Esophagus squamous epithelium (tissue), 5 donors: ENCODE measurements around the gene AFF4. TPM values are rescaled to one million over a fixed set of nuclear protein-coding genes. Genes with fewer than 3 reads are reported as not detected.

Experiments used
- DNase-seq: peaks from one replicate; lab custom pipeline; 2025; lab: John Stamatoyannopoulos, UW
- H3K27ac ChIP-seq, 4 donors: fragments of 200-600 bp; sonication (generic); one replicate each; pipeline ENCODE4 v1.5.1; 2016 to 2019; ENCODE audit warnings: mild to moderate bottlenecking in 1 of 4
- H3K27me3 ChIP-seq, 4 donors: fragments of 200-600 bp; sonication (generic); 1 replicate in 3 of 4; 2 replicates in 1 of 4; pipeline versions ENCODE4 v1.5.1 to v1.6.0; 2017 to 2021; ENCODE audit warnings: antibody characterized with exemption in 1 of 4
- H3K36me3 ChIP-seq, 3 donors: fragments of 200-600 bp; sonication (generic); one replicate each; pipeline ENCODE4 v1.5.1; 2016 to 2019
- H3K4me1 ChIP-seq, 3 donors: fragments of 200-600 bp; sonication (generic); one replicate each; pipeline ENCODE4 v1.5.1; 2017 to 2019
- H3K4me3 ChIP-seq, 4 donors: fragments of 200-600 bp; sonication (generic); 1 replicate in 3 of 4; 2 replicates in 1 of 4; pipeline ENCODE4 v1.5.1; 2016 to 2019; ENCODE audit warnings: mild to moderate bottlenecking in 2 of 4, moderate library complexity in 1 of 4
- H3K9me3 ChIP-seq, 3 donors: fragments of 200-600 bp; sonication (generic); one replicate each; pipeline ENCODE4 v1.5.1; 2016 to 2019
- POLR2A ChIP-seq, 4 donors: fragments of 450-650 bp; IDR thresholded peaks; one replicate each; pipeline ENCODE4 v1.6.1; 2017; ENCODE audit warnings: antibody characterized with exemption in 4 of 4, mild to moderate bottlenecking in 4 of 4, moderate library complexity in 3 of 4
- WGBS, 2 donors: methylation state at CpG; one replicate each; pipeline ENCODE4 v1.1.5; 2018; 5-methylcytosine and 5-hydroxymethylcytosine counted together
- intact Hi-C: fragments of 100-400 bp; cut with DNase I; formaldehyde crosslinking; loops from one replicate; pipeline ENCODE4 v1.15.0; 2022
- total RNA-seq, 4 donors: library from RNA; depleted of rRNA; stranded (reverse); fragments of >200 nt; gene quantifications; one replicate each; pipeline ENCODE4 v1.1.0, GENCODE V29; 2016
- TF ChIP-seq, protein P1 (sequence below), 6 experiments: fragments of 450-650 bp in 4 of 6; fragments of 200-600 bp in 2 of 6; sonication (generic) in 2 of 6; IDR thresholded peaks; one replicate each; pipeline ENCODE4 v1.5.1; 2016 to 2019; ENCODE audit warnings: antibody characterized with exemption in 6 of 6, mild to moderate bottlenecking in 4 of 6, moderate library complexity in 4 of 6
- donor health status: DM: yes; HTN: yes; CAD: no.

Gene AFF4
- total RNA-seq, 4 donors from 2014 or later: 35.1 to 69.2 (median 64.0) TPM

DNA sequence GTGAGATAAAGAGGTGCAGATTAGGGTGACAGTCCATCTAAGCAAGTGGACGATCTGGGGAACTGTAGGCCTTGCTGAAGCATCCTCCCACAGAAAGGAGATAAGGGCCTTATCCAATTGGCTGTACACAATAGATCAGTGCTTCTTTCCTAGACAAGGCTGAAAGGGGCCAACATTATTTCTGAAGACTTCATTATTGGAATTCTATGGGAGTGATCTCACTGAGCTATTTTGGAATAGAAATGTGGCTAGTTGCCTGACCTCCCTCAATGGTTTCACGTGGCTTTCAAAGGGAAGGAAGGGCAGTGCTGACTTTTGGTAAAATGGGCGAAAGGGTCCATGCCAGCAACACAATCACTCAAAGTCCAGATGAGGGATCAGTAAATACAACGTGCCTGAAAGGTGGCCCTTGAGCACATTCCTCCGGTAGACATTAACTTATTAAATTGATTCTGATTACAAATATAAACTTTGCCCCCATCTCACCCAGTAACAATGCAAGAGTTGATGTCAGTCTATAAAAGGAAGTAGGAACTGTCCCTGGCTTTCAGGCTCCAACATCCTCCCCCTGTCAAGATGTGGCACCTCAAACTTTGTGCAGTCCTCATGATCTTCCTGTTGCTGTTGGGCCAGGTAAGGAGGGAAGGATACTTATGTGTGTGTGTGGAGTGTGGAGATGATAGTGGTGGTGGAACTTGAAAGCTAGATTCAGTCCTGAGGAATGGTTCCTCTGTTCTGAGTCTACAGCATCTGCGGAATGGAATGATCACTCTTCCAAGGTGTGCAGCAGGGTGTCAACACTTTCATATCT is 90.1 kb downstream of the AFF4 start, which contains the start of gene LEAP2:
Gene LEAP2 (plus strand): TSS at position 550 of the 811 bp plus-strand sequence. CDS start 27 bp downstream, at position 577.
- no peak within 1 kb of the TSS for H3K27ac ChIP-seq
- H3K9me3 ChIP-seq: no peaks in the 10 kb centered on the region
- intact Hi-C loops: loop anchor here (5.0 kb wide), 1 partner anchor 46 kb away; no protein-coding TSS in a partner anchor
- TF ChIP-seq, protein P1, sequence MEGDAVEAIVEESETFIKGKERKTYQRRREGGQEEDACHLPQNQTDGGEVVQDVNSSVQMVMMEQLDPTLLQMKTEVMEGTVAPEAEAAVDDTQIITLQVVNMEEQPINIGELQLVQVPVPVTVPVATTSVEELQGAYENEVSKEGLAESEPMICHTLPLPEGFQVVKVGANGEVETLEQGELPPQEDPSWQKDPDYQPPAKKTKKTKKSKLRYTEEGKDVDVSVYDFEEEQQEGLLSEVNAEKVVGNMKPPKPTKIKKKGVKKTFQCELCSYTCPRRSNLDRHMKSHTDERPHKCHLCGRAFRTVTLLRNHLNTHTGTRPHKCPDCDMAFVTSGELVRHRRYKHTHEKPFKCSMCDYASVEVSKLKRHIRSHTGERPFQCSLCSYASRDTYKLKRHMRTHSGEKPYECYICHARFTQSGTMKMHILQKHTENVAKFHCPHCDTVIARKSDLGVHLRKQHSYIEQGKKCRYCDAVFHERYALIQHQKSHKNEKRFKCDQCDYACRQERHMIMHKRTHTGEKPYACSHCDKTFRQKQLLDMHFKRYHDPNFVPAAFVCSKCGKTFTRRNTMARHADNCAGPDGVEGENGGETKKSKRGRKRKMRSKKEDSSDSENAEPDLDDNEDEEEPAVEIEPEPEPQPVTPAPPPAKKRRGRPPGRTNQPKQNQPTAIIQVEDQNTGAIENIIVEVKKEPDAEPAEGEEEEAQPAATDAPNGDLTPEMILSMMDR (IDR thresholded peaks at IDR 0.05): no peak
- TF ChIP-seq POLR2A (IDR thresholded peaks at IDR 0.05): no peak
- peaks cover 0 to 13% (median 0%) of the 10 kb centered on the region in 3 donors for H3K4me1 ChIP-seq
- no peak within 1 kb of the TSS for H3K4me3 ChIP-seq
- WGBS, 2 donors: 77 to 79% methylated on average over 6 of the region's 6 CpGs
- H3K36me3 ChIP-seq: peaks cover 0 to 92% (median 10%) of the 10 kb centered on the region in 3 donors
- no peak for DNase-seq
- H3K27me3 ChIP-seq: no peaks in the 10 kb centered on the region

- H3K4me1 ChIP-seq: peaks cover under 1 to 18% (median 4%) of the 10 kb centered on the region in 3 donors
- no peak overlapping the region for H3K4me3 ChIP-seq
- no peaks in the 10 kb centered on the region for H3K27me3 ChIP-seq
- intact Hi-C loops: loop anchor here (5.0 kb wide), 1 partner anchor 45 kb away; no protein-coding TSS in a partner anchor
- no peaks in the 10 kb centered on the region for H3K9me3 ChIP-seq
- TF ChIP-seq, protein P1 (IDR thresholded peaks at IDR 0.05): no peak
- TF ChIP-seq POLR2A (IDR thresholded peaks at IDR 0.05): no peak
- peaks cover 0 to 92% (median 10%) of the 10 kb centered on the region in 3 donors for H3K36me3 ChIP-seq
- no peak for DNase-seq
- no peak overlapping the region for H3K27ac ChIP-seq
- 100% methylated on average over 1 of the region's 1 CpG for WGBS, 2 donors
Measured at GRCh38 chr5:132872788-132873118, 90.7 kb downstream of the AFF4 start.

DNA sequence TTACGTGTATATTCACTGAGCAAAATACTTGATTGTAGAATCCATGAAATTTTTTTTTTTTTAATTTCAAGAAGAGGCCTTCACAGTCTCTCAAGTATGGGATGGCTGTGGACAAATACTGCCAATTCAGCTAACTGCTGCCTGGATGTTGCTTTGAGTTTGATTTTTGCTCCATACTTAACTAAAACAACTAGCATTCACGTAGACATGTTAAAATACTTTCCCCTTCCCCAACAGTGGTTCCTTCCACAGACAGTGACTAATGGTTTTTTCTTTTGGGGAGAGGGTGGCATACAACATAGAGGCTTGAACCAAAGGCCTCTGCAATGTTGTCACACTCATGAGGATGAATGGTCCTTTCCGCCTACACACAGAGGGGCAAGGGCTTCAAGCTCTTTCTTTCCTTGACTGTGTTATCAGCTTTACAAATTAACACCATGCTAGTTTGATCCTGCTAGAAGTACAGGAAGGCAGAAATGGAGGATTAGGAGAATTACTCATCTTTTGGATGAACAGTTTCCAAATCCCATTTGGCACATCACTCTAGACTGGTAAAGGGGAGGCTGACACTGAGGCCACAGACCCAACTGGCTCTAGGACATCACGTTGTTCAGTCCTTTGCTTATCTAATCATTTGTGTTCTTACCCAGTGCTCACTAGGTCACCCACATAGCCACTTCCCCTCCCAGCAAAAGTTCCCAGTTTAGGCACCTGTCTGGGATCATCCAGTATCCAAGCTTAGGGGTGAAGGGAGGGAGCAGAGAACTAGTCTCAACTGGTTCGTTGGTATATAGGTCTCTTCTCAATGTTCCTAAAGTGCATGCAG is 91.8 kb downstream of the AFF4 start:
- intact Hi-C loops: loop anchor here (5.0 kb wide), 1 partner anchor 44 kb away; no protein-coding TSS in a partner anchor
- Histone ChIP-seq H3K9me3 (no peaks in the 10 kb centered on the region), H3K4me3 (no peak overlapping the region), H3K4me1 (peaks cover 9 to 23% (median 10%) of the 10 kb centered on the region in 3 donors), H3K36me3 (peaks cover 0 to 84% (median 10%) of the 10 kb centered on the region in 3 donors), H3K27ac (no peak overlapping the region), H3K27me3 (no peaks in the 10 kb centered on the region)
- 60 to 62% methylated on average over 5 of the region's 5 CpGs for WGBS, 2 donors
- DNase-seq: no peak
- no peak for TF ChIP-seq POLR2A (IDR thresholded peaks at IDR 0.05)

GRCh38 chr5:132870801-132871200 is 92.6 kb downstream of the AFF4 start:
- Histone ChIP-seq H3K27me3 (no peaks in the 10 kb centered on the region), H3K9me3 (no peaks in the 10 kb centered on the region), H3K4me3 (no peak overlapping the region), H3K27ac (no peak overlapping the region), H3K36me3 (peaks cover 0 to 77% (median 10%) of the 10 kb centered on the region in 3 donors), H3K4me1 (peaks cover 10 to 24% (median 10%) of the 10 kb centered on the region in 3 donors)
- intact Hi-C loops: loop anchor here (5.0 kb wide), 1 partner anchor 44 kb away; no protein-coding TSS in a partner anchor
- no peak for DNase-seq
- TF ChIP-seq, protein P1 (IDR thresholded peaks at IDR 0.05): no peak
- no peak for TF ChIP-seq POLR2A (IDR thresholded peaks at IDR 0.05)
- WGBS, 2 donors: 59 to 75% methylated on average over 2 of the region's 2 CpGs

- intact Hi-C loops: no loop called here
- DNase-seq: no peak
- Histone ChIP-seq H3K27ac (no peak overlapping the region), H3K36me3 (peaks cover 0 to 57% (median 10%) of the 10 kb centered on the region in 3 donors), H3K9me3 (no peaks in the 10 kb centered on the region), H3K4me3 (no peak overlapping the region), H3K4me1 (peaks cover 10 to 29% (median 14%) of the 10 kb centered on the region in 3 donors), H3K27me3 (no peaks in the 10 kb centered on the region)
- TF ChIP-seq, protein P1 (IDR thresholded peaks at IDR 0.05): no peak
- 73 to 90% methylated on average over 4 of the region's 4 CpGs for WGBS, 2 donors
Measured at GRCh38 chr5:132868754-132869153, 94.7 kb downstream of the AFF4 start.
